Measurements from ENCODE around the gene KTN1. TPM values are rescaled to one million over a fixed set of nuclear protein-coding genes. Genes with fewer than 3 reads are reported as not detected.

KTN1 gene
- total RNA-seq, 1 donor from 2014 or later = 146 TPM

DNA sequence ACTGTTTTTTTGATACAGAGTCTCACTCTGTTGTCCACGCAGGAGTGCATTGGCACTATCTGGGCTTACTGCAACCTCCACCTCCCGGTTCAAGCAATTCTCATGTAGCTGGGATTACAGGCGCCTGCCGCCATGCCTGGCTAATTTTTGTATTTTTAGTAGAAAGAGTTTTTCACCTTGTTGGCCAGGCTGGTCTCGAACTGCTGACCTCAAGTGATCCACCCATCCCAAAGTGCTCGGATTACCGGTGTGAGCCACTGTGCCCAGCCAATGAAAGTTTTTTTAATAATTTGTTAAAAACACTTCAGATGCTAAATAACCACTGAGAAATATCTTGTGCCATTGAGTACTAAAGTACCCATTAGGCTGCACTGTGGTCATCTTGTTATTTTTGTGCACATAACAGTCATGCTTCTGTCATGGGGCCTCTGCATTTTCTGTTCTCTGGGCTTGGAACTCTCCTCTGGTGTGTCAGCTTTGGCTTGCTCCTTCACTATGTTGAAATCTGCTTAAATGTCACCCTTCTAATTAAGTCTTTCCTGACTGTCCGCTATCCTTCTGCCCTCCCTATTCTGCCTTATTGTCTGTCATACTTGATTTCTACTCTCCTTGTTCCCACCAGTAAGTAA, 105.1 kb downstream of the KTN1 start:
- no peak for DNase-seq (ENCODE audit: low read depth)
- TF ChIP-seq, protein P1, sequence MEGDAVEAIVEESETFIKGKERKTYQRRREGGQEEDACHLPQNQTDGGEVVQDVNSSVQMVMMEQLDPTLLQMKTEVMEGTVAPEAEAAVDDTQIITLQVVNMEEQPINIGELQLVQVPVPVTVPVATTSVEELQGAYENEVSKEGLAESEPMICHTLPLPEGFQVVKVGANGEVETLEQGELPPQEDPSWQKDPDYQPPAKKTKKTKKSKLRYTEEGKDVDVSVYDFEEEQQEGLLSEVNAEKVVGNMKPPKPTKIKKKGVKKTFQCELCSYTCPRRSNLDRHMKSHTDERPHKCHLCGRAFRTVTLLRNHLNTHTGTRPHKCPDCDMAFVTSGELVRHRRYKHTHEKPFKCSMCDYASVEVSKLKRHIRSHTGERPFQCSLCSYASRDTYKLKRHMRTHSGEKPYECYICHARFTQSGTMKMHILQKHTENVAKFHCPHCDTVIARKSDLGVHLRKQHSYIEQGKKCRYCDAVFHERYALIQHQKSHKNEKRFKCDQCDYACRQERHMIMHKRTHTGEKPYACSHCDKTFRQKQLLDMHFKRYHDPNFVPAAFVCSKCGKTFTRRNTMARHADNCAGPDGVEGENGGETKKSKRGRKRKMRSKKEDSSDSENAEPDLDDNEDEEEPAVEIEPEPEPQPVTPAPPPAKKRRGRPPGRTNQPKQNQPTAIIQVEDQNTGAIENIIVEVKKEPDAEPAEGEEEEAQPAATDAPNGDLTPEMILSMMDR (conservative IDR thresholded peaks at IDR 0.05; ENCODE audit: low read depth, low read length) = no peak
- no peak overlapping the region for H3K4me3 ChIP-seq (ENCODE audit: low read depth, low read length)

- TF ChIP-seq, protein P1 (conservative IDR thresholded peaks at IDR 0.05; ENCODE audit: low read depth, low read length) = no peak
- H3K4me3 ChIP-seq (ENCODE audit: low read depth, low read length) = no peak overlapping the region
- DNase-seq (ENCODE audit: low read depth) = no peak
These were observed 106.7 kb downstream of the KTN1 start for GRCh38 chr14:55686713-55687112.

DNA sequence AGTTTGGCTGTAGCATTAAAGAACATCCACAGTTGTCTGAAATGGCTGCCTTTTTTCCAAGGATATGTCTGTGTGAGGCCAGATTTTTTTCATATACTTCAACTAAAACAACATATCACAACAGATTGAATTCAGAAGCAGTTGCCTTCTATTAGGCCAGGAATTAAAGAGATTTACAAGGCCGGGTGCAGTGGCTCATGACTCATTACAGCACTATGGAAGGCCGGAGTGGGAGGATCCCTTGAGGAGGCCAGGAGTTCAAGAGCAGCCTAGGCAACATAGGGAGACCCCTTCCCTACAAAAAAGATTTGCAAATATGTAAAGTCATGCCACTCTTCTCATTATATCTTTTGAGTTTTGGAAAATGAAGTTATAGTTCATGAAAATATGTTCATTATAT, 108.6 kb downstream of the KTN1 start:
- no peak for DNase-seq (ENCODE audit: low read depth)
- H3K4me3 ChIP-seq (ENCODE audit: low read depth, low read length) = no peak overlapping the region
- TF ChIP-seq, protein P1 (conservative IDR thresholded peaks at IDR 0.05; ENCODE audit: low read depth, low read length) = no peak

- TF ChIP-seq, protein P1 (conservative IDR thresholded peaks at IDR 0.05; ENCODE audit: low read depth, low read length) = no peak
- H3K4me3 ChIP-seq (ENCODE audit: low read depth, low read length) = no peak overlapping the region
- no peak for DNase-seq (ENCODE audit: low read depth)
These were observed 110.2 kb downstream of the KTN1 start for GRCh38 chr14:55689981-55690871.

GRCh38 chr14:55691659-55692058, 111.7 kb downstream of the KTN1 start:
- H3K4me3 ChIP-seq (ENCODE audit: low read depth, low read length) = no peak overlapping the region
- DNase-seq (ENCODE audit: low read depth) = no peak
- TF ChIP-seq, protein P1 (conservative IDR thresholded peaks at IDR 0.05; ENCODE audit: low read depth, low read length) = no peak

DNA sequence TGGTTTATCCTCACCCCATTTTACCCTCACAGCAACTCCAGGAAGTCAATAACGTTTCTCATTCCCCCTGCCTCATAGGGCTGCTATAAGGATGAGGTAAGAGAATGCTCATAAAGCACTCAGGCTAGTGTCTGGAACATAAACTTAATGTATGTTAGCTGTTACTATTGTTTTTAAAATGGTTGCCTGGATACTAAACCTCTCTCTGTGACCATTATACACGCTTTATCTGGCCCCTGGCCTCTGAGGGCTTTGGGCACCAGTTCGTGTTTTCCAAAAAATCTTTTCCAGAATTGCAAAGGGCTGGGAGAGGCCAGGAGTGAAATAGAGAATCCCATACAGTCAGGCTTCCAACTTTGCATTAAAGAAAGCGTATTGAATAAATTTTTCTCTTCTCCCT, 113.9 kb downstream of the KTN1 start:
- TF ChIP-seq, protein P1 (conservative IDR thresholded peaks at IDR 0.05; ENCODE audit: low read depth, low read length) = no peak

More for the DNA sequence above, 113.9 kb downstream of the KTN1 start:
- no peak overlapping the region for H3K4me3 ChIP-seq (ENCODE audit: low read depth, low read length)
- DNase-seq (ENCODE audit: low read depth) = no peak
